Measurements from ENCODE around the gene OR13C8.
"Not testable (repeated sequence)": the region's sequence is repeated elsewhere in the genome, so short reads cannot be mapped to it uniquely, and the experiment has no call there.

The OR13C8 gene

GRCh38 chr9:104568868-104569267 lies at the start of gene OR13C8:
TSS of gene OR13C8 (plus strand) at chr9:104569168. CDS start at chr9:104569168, 0 bp downstream.
- no peak for DNase-seq

GRCh38 chr9:104520241-104520640 lies 48.7 kb upstream of the OR13C8 start:
- not testable (repeated sequence) for DNase-seq

- no peak for DNase-seq
These were observed 41.9 kb upstream of the OR13C8 start, which contains the start of gene OR13C4 for GRCh38 chr9:104527109-104527508. TSS of gene OR13C4 (minus strand) at chr9:104527209. CDS start at chr9:104527209, 0 bp downstream.

GRCh38 chr9:104536756-104537155 lies 32.2 kb upstream of the OR13C8 start, which contains the start of gene OR13C3:
TSS of gene OR13C3 (minus strand) at chr9:104536856. CDS start at chr9:104536723, 133 bp downstream.
- DNase-seq = no peak

GRCh38 chr9:104539275-104539674 lies 29.7 kb upstream of the OR13C8 start:
- DNase-seq = no peak

- no peak for DNase-seq
These were observed 24.3 kb upstream of the OR13C8 start for GRCh38 chr9:104544644-104545043.

GRCh38 chr9:104553261-104553660 lies 15.7 kb upstream of the OR13C8 start:
- DNase-seq = no peak

GRCh38 chr9:104555521-104555920 lies 13.4 kb upstream of the OR13C8 start:
- no peak for DNase-seq

GRCh38 chr9:104556830-104557634 lies 11.9 kb upstream of the OR13C8 start:
- DNase-seq = no peak

GRCh38 chr9:104564358-104564757 lies 4.6 kb upstream of the OR13C8 start:
- DNase-seq = no peak

GRCh38 chr9:104572612-104573011 lies 3.6 kb downstream of the OR13C8 start:
- no peak for DNase-seq

GRCh38 chr9:104575456-104575855 lies 6.5 kb downstream of the OR13C8 start:
- DNase-seq = no peak

- DNase-seq = no peak
These were observed 8.3 kb downstream of the OR13C8 start for GRCh38 chr9:104577263-104577662.

GRCh38 chr9:104580562-104580961 lies 11.6 kb downstream of the OR13C8 start:
- DNase-seq = no peak

- no peak for DNase-seq
These were observed 17.7 kb downstream of the OR13C8 start for GRCh38 chr9:104586496-104587180.

GRCh38 chr9:104589626-104590025 lies 20.7 kb downstream of the OR13C8 start:
- no peak for DNase-seq

- not testable (repeated sequence) for DNase-seq
These were observed 29.8 kb downstream of the OR13C8 start for GRCh38 chr9:104598749-104599148.

GRCh38 chr9:104599313-104599712 lies 30.3 kb downstream of the OR13C8 start, which contains the start of gene OR13C5:
TSS of gene OR13C5 (minus strand) at chr9:104599413. CDS start at chr9:104599413, 0 bp downstream.
- not testable (repeated sequence) for DNase-seq

- no peak for DNase-seq
These were observed 35.8 kb downstream of the OR13C8 start for GRCh38 chr9:104604801-104605200.

- not testable (repeated sequence) for DNase-seq
These were observed 36.6 kb downstream of the OR13C8 start, which contains the start of gene OR13C2 for GRCh38 chr9:104605527-104605926. TSS of gene OR13C2 (minus strand) at chr9:104605627. CDS start at chr9:104605627, 0 bp downstream.

- no peak for DNase-seq
These were observed 37.2 kb downstream of the OR13C8 start for GRCh38 chr9:104606152-104606551.

- no peak for DNase-seq
These were observed 39.4 kb downstream of the OR13C8 start for GRCh38 chr9:104608336-104608735.

- DNase-seq = no peak
These were observed 42.2 kb downstream of the OR13C8 start for GRCh38 chr9:104611213-104611612.

- DNase-seq = no peak
These were observed 48.5 kb downstream of the OR13C8 start for GRCh38 chr9:104617418-104617817.

Data from inflammatory macrophage treated with lipopolysaccharide for 4 hours (primary cell).